Fibroblast of the aortic adventitia (primary cell): ENCODE measurements around the gene SNHG17. TPM values are rescaled to one million over a fixed set of nuclear protein-coding genes. Genes with fewer than 3 reads are reported as not detected.
"Not testable (repeated sequence)": the region's sequence is repeated elsewhere in the genome, so short reads cannot be mapped to it uniquely, and the experiment has no call there.

Source experiments
- DNase-seq: peaks from one replicate; pipeline ENCODE4 v3.0.0-alpha.2; 2010; ENCODE audit warnings: low read depth
- H3K4me3 ChIP-seq: 2 replicates; pipeline ENCODE4 v1.5.1; 2011; ENCODE audit warnings: low read depth, mild to moderate bottlenecking, control low read depth, low read length, moderate library complexity
- CTCF ChIP-seq: IDR thresholded peaks from 2 replicates; pipeline ENCODE4 v1.5.1; 2011; ENCODE audit warnings: mild to moderate bottlenecking, low read length, control low read depth, inconsistent platforms; ENCODE audit not compliant: insufficient read depth
- total RNA-seq: library from RNA; depleted of rRNA; stranded (reverse); fragments of >200 nt; gene quantifications from 2 replicates; pipeline ENCODE4 v1.2.3, GENCODE V29; 2012; ENCODE audit warnings: low replicate concordance

Gene SNHG17
- total RNA-seq, 1 donor = 8.4 TPM

- no peak for DNase-seq
- no peak overlapping the region for H3K4me3 ChIP-seq
- TF ChIP-seq CTCF = no peak
Measured at GRCh38 chr20:38392356-38392755, 42.8 kb downstream of the SNHG17 start.

GRCh38 chr20:38387953-38388352 is 47.2 kb downstream of the SNHG17 start:
- H3K4me3 ChIP-seq = no peak overlapping the region
- DNase-seq = no peak
- TF ChIP-seq CTCF = no peak

GRCh38 chr20:38386851-38387250 is 48.3 kb downstream of the SNHG17 start:
- H3K4me3 ChIP-seq = no peak overlapping the region
- DNase-seq = no peak
- TF ChIP-seq CTCF = no peak

GRCh38 chr20:38386004-38386403 is 49.1 kb downstream of the SNHG17 start:
- TF ChIP-seq CTCF = no peak

GRCh38 chr20:38383147-38383546 is 52.0 kb downstream of the SNHG17 start:
- TF ChIP-seq CTCF = no peak
- no peak for DNase-seq
- H3K4me3 ChIP-seq = no peak overlapping the region

More at GRCh38 chr20:38386004-38386403, 49.1 kb downstream of the SNHG17 start:
- no peak overlapping the region for H3K4me3 ChIP-seq
- no peak for DNase-seq

GRCh38 chr20:38377838-38378237 is 57.3 kb downstream of the SNHG17 start:
- DNase-seq = not testable (repeated sequence)

GRCh38 chr20:38377039-38377685 is 58.0 kb downstream of the SNHG17 start:
- no peak for DNase-seq
- H3K4me3 ChIP-seq = no peak overlapping the region
- no peak for TF ChIP-seq CTCF

More at GRCh38 chr20:38377838-38378237, 57.3 kb downstream of the SNHG17 start:
- H3K4me3 ChIP-seq = not testable (repeated sequence)
